BE2C (cell line): ENCODE results near the gene NISCH.

Experiments used
- DNase-seq: peaks from one replicate; pipeline ENCODE4 v3.0.0-alpha.2; 2020
- H3K27me3 ChIP-seq: fragments of 250-450 bp; sonication (Bioruptor Pico); 2 replicates; pipeline ENCODE4 v1.5.1; 2020; ENCODE audit warnings: mild to moderate bottlenecking
- H3K36me3 ChIP-seq: fragments of 250-450 bp; sonication (Bioruptor Pico); 2 replicates; pipeline ENCODE4 v1.5.1; 2020; ENCODE audit warnings: mild to moderate bottlenecking
- H3K4me1 ChIP-seq: fragments of 250-450 bp; sonication (Bioruptor Pico); 2 replicates; pipeline ENCODE4 v1.5.1; 2020
- H3K4me3 ChIP-seq: 2 replicates; pipeline ENCODE4 v1.5.1; 2011; ENCODE audit warnings: low read depth, low read length
- H3K9me3 ChIP-seq: fragments of 250-450 bp; sonication (Bioruptor Pico); 2 replicates; pipeline ENCODE4 v1.5.1; 2020
- TF ChIP-seq, protein P1 (sequence below): IDR thresholded peaks from 2 replicates; pipeline ENCODE4 v1.5.1; 2012; ENCODE audit warnings: mild to moderate bottlenecking, low read depth, low read length

The NISCH gene

DNA sequence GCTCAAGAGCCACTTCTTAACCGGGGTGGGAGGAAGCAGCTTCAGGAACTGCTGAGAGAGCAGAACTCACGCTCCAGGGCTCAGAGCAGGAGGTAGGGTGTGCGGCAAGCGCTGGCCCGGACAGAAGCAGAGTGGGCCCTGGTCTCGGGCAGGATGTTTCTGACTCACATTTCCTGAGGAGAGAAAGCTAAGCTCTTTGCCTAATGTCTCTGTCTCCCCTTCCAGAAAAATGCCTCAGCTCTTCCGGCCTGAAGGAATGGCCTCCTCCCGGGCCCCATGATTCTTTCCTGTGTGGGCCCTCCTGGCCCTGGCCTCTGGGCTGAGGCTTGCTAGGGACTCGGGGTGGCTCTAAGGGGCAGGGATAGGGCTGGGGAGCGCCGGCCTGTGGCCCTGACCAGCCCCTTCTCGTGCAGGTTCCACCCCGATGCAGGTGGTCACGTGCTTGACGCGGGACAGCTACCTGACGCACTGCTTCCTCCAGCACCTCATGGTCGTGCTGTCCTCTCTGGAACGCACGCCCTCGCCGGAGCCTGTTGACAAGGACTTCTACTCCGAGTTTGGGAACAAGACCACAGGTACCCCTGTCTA is 35.6 kb downstream of the NISCH start:
- Histone ChIP-seq H3K27me3 (no peaks in the 10 kb centered on the region), H3K4me1 (no peaks in the 10 kb centered on the region), H3K4me3 (no peak overlapping the region), H3K36me3 (peaks cover 3% of the 10 kb centered on the region; the same call in 1 of the 2 replicates), H3K9me3 (no peaks in the 10 kb centered on the region)
- TF ChIP-seq, protein P1, sequence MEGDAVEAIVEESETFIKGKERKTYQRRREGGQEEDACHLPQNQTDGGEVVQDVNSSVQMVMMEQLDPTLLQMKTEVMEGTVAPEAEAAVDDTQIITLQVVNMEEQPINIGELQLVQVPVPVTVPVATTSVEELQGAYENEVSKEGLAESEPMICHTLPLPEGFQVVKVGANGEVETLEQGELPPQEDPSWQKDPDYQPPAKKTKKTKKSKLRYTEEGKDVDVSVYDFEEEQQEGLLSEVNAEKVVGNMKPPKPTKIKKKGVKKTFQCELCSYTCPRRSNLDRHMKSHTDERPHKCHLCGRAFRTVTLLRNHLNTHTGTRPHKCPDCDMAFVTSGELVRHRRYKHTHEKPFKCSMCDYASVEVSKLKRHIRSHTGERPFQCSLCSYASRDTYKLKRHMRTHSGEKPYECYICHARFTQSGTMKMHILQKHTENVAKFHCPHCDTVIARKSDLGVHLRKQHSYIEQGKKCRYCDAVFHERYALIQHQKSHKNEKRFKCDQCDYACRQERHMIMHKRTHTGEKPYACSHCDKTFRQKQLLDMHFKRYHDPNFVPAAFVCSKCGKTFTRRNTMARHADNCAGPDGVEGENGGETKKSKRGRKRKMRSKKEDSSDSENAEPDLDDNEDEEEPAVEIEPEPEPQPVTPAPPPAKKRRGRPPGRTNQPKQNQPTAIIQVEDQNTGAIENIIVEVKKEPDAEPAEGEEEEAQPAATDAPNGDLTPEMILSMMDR: no peak
- no peak for DNase-seq

DNA sequence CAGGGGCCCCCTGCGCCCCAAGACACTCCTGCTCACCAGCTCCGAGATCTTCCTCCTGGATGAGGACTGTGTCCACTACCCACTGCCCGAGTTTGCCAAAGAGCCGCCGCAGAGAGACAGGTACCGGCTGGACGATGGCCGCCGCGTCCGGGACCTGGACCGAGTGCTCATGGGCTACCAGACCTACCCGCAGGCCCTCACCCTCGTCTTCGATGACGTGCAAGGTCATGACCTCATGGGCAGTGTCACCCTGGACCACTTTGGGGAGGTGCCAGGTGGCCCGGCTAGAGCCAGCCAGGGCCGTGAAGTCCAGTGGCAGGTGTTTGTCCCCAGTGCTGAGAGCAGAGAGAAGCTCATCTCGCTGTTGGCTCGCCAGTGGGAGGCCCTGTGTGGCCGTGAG is 36.7 kb downstream of the NISCH start:
- H3K4me3 ChIP-seq: no peak overlapping the region
- no peaks in the 10 kb centered on the region for H3K9me3 ChIP-seq
- peaks cover 3% of the 10 kb centered on the region; the same call in 1 of the 2 replicates for H3K36me3 ChIP-seq
- DNase-seq: no peak
- TF ChIP-seq, protein P1: no peak
- no peaks in the 10 kb centered on the region for H3K4me1 ChIP-seq
- no peaks in the 10 kb centered on the region for H3K27me3 ChIP-seq

DNA sequence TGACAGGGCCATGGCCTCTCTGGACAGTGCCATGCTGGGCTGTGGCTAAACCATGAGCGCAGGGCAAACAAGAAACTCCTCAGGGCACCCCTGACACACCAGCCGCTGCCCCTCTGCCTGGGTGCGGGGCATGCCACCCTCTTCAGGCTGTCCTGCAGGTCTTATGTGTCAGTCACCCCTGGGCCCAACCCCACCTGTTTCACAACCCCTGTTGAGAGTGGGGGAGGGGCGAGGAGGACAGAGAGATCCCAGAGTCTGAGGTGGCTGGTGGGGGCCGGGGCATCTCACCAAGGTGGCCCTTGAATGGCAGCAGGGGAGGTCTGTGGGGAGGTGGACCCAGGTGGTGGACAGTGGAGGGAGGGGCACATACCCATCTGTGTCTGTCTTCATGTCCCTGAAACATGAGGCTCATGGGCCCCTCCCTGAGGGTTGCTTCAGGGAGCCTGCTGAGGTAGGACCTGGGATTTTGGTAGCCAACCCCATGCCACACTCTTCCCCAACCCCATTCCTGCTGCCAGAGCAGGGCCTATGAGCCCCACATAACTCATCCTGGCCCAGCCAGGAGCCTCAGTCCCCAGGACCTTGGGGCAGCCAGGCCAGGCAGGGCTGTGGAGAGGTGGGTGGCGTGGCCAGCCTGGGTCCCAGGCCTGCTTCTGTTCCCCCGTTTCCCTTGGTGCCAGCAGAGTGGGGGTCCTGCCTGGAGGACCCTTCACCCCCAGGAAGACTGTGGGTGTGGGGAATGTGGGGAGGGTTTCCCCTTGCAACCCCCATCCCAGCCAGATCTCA is 38.0 kb downstream of the NISCH start:
- H3K36me3 ChIP-seq: peaks cover 3% of the 10 kb centered on the region; the same call in 1 of the 2 replicates
- no peak overlapping the region for H3K4me3 ChIP-seq
- no peaks in the 10 kb centered on the region for H3K9me3 ChIP-seq
- H3K27me3 ChIP-seq: no peaks in the 10 kb centered on the region
- H3K4me1 ChIP-seq: no peaks in the 10 kb centered on the region
- DNase-seq: no peak
- TF ChIP-seq, protein P1: no peak

DNA sequence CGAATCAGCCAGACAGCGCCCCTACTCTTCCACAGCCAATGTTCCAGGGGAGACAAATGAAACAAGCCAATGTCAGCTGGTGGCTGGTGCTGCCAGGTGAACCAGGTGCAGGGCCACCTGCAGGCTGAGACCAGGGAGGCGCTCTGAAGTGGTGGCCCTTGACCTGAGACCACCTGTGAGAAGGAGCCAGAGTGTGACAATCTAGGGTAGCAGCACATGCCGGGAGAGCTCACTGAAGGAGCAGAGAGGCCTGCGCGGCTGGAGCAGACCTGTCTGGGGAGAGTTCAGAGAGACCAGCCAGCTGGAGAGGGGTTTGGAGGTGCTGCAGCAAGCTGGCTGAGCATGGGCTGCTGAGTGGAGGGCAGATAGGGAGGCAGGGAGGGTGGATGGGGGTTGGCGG is 39.0 kb downstream of the NISCH start:
- no peaks in the 10 kb centered on the region for H3K4me1 ChIP-seq
- TF ChIP-seq, protein P1: no peak
- H3K36me3 ChIP-seq: no peaks in the 10 kb centered on the region
- no peaks in the 10 kb centered on the region for H3K9me3 ChIP-seq
- no peak overlapping the region for H3K4me3 ChIP-seq
- H3K27me3 ChIP-seq: no peaks in the 10 kb centered on the region
- DNase-seq: no peak

DNA sequence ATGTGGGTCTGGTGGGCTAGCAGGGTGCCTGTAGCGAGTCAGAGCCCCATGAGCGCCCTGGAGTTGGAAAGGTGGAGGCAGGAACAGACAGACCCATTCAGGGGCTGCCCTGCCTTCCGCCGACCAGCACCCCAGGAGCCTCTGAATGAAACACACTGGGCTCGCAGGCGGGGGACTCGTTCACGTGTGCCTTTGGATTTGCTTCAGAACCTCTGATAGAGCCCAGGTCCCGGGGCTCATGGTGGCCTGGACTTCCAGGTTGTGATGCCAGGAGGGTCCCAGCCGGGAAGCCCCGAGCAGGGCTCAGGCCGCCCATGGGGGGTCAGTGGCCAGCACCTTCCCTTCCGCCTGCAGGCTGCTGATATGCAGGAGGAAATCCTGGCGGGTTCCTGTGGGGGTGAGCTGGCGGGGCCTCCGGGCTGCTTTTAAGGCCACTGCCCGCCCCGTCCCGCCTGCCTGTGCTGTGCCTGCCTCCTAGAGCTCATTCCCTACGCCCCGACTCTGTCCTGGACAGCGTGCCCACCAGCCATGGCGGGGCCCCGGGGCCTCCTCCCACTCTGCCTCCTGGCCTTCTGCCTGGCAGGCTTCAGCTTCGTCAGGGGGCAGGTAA is 39.6 kb downstream of the NISCH start, which contains the start of gene STAB1:
Gene STAB1, plus strand, starts transcription at position 453 of the 610 bp plus-strand sequence. Its CDS starts 76 bp downstream, at position 529.
- H3K27me3 ChIP-seq: no peaks in the 10 kb centered on the region
- no peak within 1 kb of the TSS for H3K4me3 ChIP-seq
- H3K9me3 ChIP-seq: no peaks in the 10 kb centered on the region
- H3K36me3 ChIP-seq: no peaks in the 10 kb centered on the region
- TF ChIP-seq, protein P1: no peak
- no peaks in the 10 kb centered on the region for H3K4me1 ChIP-seq
- DNase-seq: no peak
